HG02798 (cell line): ENCODE results near the gene BOLL.
"Not testable (repeated sequence)": the region's sequence is repeated elsewhere in the genome, so short reads cannot be mapped to it uniquely, and the experiment has no call there.

Experiments used
- ATAC-seq: cut with Tn5 transposase; IDR thresholded peaks from one replicate; pipeline ENCODE4 v1.9.1; 2021; ENCODE audit warnings: mild to moderate bottlenecking; ENCODE audit not compliant: unreplicated experiment, poor library complexity

The BOLL gene

GRCh38 chr2:197707316-197708213 lies 77.6 kb downstream of the BOLL start:
- no peak for ATAC-seq

- ATAC-seq, result no peak
Observed at GRCh38 chr2:197706839-197707207, 78.3 kb downstream of the BOLL start.

GRCh38 chr2:197705912-197706838 lies 78.9 kb downstream of the BOLL start:
- no peak for ATAC-seq

- ATAC-seq, result peak; percentile 91
Observed at GRCh38 chr2:197705121-197705911, 79.8 kb downstream of the BOLL start, which contains the start of gene MARS2. TSS of gene MARS2 (plus strand) at chr2:197705369. CDS start at chr2:197705406, 37 bp downstream.

- ATAC-seq, result peak; percentile 40
Observed at GRCh38 chr2:197704434-197705120, 80.5 kb downstream of the BOLL start.

- no peak for ATAC-seq
Observed at GRCh38 chr2:197700960-197701359, 84.2 kb downstream of the BOLL start.

- not testable (repeated sequence) for ATAC-seq
Observed at GRCh38 chr2:197699724-197700123, 85.4 kb downstream of the BOLL start.

GRCh38 chr2:197696571-197696970 lies 88.5 kb downstream of the BOLL start:
- ATAC-seq, result not testable (repeated sequence)

- not testable (repeated sequence) for ATAC-seq
Observed at GRCh38 chr2:197695971-197696370, 89.1 kb downstream of the BOLL start.

- not testable (repeated sequence) for ATAC-seq
Observed at GRCh38 chr2:197695206-197695605, 89.9 kb downstream of the BOLL start.

GRCh38 chr2:197677483-197677882 lies 107.6 kb downstream of the BOLL start:
- ATAC-seq, result no peak

GRCh38 chr2:197677056-197677455 lies 108.1 kb downstream of the BOLL start:
- ATAC-seq, result no peak
